IPS-18c (cell line): ENCODE data around the gene GCDH.

ENCODE experiments used
- H3K4me3 ChIP-seq: 2 replicates; pipeline ENCODE4 v1.7.0; 2013; ENCODE audit warnings: low read depth, mild to moderate bottlenecking, low read length, moderate library complexity; ENCODE audit not compliant: insufficient read depth
- H3K9me3 ChIP-seq: one replicate; pipeline ENCODE4 v1.6.1; 2013; ENCODE audit warnings: mild to moderate bottlenecking, low read length, moderate library complexity; ENCODE audit not compliant: control insufficient read depth, insufficient read depth

GCDH gene

GRCh38 chr19:12924621-12925310 is 33.8 kb downstream of the GCDH start:
- no peak overlapping the region for H3K4me3 ChIP-seq
- H3K9me3 ChIP-seq, result no peaks in the 10 kb centered on the region

DNA sequence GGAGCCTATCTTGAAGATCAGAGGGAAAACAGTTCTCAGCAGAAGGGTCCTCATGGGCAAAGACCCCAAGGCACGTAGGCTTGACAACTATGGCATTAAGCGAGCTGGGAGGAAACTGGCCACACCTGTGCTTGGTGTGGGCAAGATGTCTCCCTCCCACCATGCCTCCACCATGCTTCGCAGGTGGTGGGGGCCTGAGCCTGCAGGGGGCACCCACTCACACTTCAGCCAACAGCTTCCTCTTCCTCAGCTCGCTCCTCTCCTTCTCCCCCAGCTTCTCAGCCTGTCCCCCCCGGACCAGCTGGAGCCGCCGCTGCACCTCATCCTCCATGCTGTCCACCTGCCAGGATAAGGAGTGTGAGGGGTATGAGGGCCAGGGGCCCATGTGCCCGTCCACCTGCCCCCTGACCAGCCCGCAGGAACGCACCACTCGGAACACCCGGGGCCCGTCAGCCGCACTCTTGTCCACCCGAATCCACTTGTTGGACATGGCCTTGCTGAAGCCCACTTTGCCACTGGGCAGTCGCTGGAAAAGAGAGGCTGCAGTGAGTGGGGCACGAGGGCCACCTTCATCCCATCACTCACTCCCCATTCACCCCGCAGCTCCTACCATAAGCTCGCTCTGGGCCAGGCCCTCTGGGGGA is 39.2 kb downstream of the GCDH start:
- Histone ChIP-seq H3K9me3 (no peaks in the 10 kb centered on the region), H3K4me3 (no peak overlapping the region)

DNA sequence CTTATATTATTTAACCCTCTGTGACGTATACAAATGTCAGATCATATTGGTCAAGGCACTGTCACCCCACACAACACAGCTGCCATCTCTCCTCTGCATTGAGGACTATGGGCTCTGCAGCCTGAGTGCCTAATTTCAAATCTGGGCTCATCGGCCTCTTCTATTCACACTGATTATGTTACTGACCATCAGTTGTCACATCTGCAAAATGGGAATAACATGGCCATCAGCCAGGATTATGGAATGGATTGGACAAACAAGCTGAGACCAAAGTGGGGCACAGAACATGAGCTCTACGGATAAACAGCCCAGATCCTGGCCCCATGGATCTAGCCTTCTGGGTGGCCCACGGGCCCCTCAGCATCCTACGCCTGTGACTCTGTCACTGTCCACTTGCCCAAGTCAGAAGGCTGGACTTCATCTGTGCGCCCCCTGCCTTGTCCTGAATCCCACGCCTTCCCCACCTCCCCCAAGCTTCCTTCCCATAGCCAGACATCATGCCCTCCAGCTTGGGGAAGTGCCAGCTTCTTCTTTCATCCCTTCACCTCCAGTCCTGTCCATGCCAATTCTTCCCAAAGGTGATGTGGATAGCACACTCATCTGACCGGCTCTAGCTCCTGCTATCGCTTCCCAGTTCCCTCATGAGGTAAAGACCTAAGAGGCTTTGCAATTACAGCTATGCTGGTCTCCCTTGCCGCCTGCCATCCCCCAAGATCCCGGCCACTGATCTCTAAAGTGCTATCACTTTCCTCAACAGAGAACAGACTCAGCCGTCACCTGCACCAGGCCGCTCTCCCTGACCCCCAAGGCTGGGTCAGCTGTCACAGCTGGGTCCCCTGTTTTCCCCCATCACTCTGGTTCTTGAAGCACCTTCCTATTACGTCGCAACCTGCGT is 41.7 kb downstream of the GCDH start:
- Histone ChIP-seq H3K9me3 (no peaks in the 10 kb centered on the region), H3K4me3 (peak overlapping the region; percentile 100)

DNA sequence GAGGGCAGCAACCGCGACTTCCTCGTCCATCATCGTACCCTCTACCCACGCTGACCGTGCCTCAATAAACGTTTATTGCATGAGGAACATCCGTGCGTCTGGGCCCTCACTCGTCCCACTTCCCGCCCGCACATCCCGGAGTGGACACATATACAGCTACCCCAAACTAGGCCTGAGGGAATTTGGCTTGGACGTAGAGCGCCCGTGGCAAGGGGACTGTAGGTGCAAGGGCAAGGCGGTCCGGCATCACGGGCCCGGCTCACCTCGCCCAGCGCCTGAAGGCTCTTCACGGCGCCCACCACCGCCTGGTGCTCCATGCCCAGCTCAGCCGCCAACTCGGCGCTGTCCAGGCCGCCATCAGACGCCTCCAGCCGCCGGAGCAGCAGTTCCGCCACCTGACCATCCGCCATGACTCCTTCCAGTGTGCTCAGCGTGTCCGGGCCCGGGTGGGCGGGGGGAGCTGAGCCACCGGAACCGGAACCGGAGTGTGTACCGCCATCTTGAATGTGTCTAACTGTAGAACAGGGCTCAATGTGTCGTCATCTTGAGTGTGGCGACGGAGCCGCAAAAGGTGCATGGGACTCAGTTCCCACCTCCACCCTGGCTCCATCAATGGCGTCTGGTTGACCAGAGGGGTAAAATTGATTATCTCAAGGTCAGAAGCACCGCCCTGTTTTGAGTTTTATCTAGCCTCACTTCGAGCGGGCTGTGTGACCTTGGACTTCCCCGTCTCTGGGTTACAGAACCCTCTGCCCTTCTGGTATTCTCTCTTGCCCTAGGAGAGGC is 42.5 kb downstream of the GCDH start, which contains the start of gene FARSA:
Gene FARSA (minus strand): TSS at position 425 of the 786 bp plus-strand sequence. CDS start 15 bp downstream, at position 410.
- Histone ChIP-seq H3K9me3 (no peaks in the 10 kb centered on the region), H3K4me3 (peak within 1 kb of the TSS; percentile 100)

GRCh38 chr19:12935071-12935470 is 44.1 kb downstream of the GCDH start:
- Histone ChIP-seq H3K9me3 (no peaks in the 10 kb centered on the region), H3K4me3 (no peak overlapping the region)

DNA sequence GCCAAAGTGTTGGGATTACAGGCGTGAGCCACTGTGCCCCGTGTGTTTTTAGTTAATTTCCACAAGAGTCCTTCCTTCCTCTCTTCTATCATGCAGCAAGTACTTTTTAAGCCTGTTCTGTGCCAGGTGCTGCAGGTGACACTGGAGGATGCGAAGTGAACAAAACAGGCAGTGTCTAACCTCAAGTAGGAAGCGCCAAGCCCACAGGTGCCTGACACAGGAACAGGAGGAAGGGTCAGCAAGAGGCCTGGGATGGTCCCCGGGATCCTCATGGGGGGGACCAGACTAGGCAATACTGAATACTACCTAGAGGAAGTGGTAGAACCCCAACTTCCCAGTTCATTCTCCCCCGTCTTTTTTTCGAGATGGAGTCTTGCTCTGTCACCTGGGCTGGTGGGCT is 45.6 kb downstream of the GCDH start:
- Histone ChIP-seq H3K9me3 (no peaks in the 10 kb centered on the region), H3K4me3 (no peak overlapping the region)

- Histone ChIP-seq H3K4me3 (peak overlapping the region; percentile 57), H3K9me3 (no peaks in the 10 kb centered on the region)
Observed at GRCh38 chr19:12937093-12937926, 46.4 kb downstream of the GCDH start.

DNA sequence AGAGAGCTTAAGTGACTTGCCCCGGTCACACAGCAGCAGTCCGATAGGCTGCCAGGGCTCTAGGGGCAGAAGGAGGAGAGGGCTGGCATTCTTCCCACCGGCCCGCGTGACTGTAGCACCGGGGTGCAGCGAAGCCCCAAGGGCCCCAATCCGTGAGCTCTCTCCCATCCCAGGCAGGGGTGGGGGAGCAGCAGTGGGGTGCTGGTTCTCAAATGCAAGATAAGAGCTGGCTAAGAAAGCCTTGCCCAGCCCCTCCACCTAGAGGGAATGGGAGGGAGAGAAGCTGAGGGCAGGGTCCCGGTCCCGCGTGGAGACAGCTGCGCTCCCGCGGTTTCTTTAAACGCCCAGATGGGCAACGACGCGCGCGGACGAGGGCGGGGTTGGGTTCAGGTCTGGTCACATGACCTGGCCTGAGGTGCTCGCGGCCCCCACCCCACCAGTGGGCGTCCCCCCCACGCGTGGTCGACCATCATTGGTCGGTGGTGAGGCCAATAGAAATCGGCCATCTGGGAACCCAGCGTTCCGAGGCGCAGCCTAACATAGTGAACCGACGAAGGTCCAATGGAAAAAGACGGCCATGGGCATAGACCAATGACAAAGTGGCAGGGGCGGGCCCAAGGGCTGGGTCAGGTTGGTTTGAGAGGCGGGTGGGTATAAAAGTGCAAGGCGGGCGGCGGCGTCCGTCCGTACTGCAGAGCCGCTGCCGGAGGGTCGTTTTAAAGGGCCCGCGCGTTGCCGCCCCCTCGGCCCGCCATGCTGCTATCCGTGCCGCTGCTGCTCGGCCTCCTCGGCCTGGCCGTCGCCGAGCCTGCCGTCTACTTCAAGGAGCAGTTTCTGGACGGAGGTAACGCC is 47.2 kb downstream of the GCDH start, which contains the start of gene CALR:
Gene CALR (plus strand): TSS at position 683 of the 852 bp plus-strand sequence. CDS start 71 bp downstream, at position 754.
- H3K4me3 ChIP-seq, result peak within 1 kb of the TSS; percentile 99
- H3K9me3 ChIP-seq, result no peaks in the 10 kb centered on the region

DNA sequence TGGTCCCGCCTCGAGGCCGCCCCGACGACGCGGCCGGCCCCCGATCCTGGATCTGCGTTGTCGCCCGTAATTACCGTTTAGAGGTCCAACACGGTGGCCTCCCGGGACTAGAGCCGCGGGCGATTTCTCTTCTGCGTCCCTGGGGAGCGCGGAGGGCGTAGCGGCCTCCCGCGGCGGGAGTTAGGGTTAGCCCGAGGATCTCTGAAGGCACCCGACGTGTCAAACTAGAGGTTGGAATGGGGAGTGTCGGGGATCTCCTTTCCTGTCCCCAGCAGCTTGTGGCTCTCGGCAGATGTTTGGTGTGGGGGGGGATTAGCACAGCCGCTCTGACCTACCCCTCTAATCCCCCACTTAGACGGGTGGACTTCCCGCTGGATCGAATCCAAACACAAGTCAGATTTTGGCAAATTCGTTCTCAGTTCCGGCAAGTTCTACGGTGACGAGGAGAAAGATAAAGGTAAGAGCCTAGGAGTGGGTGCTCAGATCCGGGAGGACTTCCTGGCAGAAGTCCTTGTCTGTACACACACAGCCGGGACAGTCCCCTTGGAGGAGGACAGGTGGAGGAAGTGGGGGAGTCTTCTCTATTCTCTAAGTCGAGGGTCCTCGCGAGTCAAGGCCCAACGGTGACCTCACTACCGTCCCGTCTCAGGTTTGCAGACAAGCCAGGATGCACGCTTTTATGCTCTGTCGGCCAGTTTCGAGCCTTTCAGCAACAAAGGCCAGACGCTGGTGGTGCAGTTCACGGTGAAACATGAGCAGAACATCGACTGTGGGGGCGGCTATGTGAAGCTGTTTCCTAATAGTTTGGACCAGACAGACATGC is 48.0 kb downstream of the GCDH start:
- Histone ChIP-seq H3K9me3 (no peaks in the 10 kb centered on the region), H3K4me3 (peak overlapping the region; percentile 99)

DNA sequence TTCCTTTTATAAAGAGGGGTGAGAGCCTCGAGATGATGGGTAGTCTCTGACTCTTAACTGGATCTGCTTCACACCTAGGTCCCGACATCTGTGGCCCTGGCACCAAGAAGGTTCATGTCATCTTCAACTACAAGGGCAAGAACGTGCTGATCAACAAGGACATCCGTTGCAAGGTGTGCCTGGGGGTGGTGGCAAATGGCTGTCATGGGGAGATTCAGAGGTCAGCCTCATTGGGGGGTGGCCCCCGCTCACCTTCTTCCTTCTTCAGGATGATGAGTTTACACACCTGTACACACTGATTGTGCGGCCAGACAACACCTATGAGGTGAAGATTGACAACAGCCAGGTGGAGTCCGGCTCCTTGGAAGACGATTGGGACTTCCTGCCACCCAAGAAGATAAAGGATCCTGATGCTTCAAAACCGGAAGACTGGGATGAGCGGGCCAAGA is 49.0 kb downstream of the GCDH start:
- Histone ChIP-seq H3K4me3 (peak overlapping the region; percentile 99), H3K9me3 (no peaks in the 10 kb centered on the region)

GRCh38 chr19:12940897-12941296 is 49.9 kb downstream of the GCDH start:
- no peak overlapping the region for H3K4me3 ChIP-seq

DNA sequence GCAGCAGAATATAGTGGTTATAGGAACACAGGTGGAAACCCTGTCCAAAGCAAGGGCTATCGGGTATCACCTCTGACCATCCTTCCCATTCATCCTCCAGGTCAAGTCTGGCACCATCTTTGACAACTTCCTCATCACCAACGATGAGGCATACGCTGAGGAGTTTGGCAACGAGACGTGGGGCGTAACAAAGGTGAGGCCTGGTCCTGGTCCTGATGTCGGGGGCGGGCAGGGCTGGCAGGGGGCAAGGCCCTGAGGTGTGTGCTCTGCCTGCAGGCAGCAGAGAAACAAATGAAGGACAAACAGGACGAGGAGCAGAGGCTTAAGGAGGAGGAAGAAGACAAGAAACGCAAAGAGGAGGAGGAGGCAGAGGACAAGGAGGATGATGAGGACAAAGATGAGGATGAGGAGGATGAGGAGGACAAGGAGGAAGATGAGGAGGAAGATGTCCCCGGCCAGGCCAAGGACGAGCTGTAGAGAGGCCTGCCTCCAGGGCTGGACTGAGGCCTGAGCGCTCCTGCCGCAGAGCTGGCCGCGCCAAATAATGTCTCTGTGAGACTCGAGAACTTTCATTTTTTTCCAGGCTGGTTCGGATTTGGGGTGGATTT is 52.6 kb downstream of the GCDH start:
- Histone ChIP-seq H3K4me3 (no peak overlapping the region), H3K9me3 (no peaks in the 10 kb centered on the region)

More at GRCh38 chr19:12940897-12941296, 49.9 kb downstream of the GCDH start:
- H3K9me3 ChIP-seq, result no peaks in the 10 kb centered on the region

DNA sequence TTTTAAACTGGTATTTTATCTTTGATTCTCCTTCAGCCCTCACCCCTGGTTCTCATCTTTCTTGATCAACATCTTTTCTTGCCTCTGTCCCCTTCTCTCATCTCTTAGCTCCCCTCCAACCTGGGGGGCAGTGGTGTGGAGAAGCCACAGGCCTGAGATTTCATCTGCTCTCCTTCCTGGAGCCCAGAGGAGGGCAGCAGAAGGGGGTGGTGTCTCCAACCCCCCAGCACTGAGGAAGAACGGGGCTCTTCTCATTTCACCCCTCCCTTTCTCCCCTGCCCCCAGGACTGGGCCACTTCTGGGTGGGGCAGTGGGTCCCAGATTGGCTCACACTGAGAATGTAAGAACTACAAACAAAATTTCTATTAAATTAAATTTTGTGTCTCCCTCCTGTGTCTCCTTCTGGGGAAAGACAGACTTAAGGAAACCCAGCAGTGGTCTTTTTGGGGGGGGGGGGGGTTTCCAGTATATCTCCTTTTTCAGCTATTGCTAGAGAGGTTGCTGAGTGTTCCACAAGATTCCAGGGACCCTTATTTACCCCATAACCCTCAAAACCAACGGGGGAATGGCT is 53.2 kb downstream of the GCDH start:
- H3K4me3 ChIP-seq, result no peak overlapping the region

DNA sequence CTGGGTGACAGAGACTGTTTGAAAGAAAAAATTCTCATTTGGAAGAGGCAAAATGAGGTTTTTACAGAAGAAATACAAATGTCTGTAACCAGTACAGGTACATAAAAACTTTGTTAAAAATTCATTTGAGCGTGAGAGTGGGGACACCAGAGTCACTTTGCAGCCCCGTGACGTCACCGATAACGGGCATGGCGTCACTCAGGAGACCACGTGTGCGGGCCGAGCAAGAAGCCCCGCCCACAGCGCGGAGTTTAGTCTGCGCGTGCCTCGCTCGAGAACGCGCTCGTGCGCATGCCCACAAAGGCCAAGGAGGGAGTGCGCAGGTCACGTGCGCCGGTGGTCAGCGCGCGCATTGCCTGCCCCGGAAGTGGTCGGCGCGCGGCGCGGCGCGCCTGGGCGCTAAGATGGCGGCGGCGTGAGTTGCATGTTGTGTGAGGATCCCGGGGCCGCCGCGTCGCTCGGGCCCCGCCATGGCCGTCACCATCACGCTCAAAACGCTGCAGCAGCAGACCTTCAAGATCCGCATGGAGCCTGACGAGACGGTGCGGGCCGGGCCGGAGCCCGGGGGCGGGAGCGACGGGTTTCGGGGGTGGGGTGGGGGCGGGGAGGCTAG is 54.6 kb downstream of the GCDH start, which contains the start of gene RAD23A:
Gene RAD23A (plus strand): TSS at position 384 of the 613 bp plus-strand sequence. CDS start 87 bp downstream, at position 471.
- peak within 1 kb of the TSS; percentile 96 for H3K4me3 ChIP-seq
- no peaks in the 10 kb centered on the region for H3K9me3 ChIP-seq

More for the DNA sequence above, 53.2 kb downstream of the GCDH start:
- H3K9me3 ChIP-seq, result no peaks in the 10 kb centered on the region
